OCI-M2 (cell line): ENCODE results near the gene FILIP1.

Experiments
- DNase-seq: peaks from one replicate; lab custom pipeline; 2025; ENCODE audit not compliant: unreplicated experiment; lab: John Stamatoyannopoulos, UW

Gene FILIP1

DNA sequence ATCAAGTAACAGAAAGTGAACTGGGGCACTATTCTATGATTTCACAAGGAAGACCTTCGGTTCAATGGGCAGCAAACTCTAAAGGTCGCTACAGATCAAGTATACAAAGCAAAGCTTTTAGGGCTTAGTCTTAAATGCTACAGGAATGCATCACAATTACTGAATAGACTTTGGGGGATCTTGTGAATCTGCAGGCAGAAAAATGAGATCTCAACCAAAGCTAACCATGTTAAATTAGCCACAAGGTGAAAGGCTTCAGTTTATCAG lies 111.0 kb downstream of the FILIP1 start:
- no peak for DNase-seq

DNA sequence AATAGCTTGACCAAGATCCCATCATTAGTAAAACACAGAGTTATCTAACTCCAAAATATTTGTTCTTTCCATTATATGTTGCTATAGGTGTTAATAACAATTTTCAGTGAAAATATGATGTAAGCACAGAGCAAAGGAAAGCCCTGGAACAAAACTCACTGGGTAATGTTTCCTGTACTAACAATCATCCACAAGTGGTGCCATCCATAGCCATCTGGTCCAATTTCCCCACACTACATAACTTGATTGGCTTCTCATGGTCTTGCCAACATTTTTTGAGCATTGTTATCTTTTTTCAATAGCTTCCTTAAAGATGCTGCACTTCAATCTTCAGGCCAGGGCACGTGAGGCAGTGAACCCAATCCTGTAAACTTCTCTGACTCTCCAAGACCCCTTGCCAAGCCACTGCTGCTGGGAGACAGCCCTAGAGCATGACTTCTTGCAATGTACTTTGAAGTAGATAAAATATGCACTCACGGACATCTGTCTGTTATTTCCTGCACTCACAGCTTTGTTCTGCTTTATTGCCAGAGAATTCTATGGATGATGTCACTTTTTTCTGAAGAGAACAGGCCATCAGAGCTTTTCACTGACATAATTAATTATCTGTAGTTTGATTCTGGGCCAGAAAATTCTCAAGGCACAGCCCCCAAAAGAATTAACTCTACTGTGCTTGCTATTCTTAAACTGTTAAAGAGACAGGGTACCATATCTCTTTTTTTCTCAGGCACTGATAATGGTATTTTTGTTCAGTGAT lies 111.5 kb downstream of the FILIP1 start:
- DNase-seq: no peak

DNA sequence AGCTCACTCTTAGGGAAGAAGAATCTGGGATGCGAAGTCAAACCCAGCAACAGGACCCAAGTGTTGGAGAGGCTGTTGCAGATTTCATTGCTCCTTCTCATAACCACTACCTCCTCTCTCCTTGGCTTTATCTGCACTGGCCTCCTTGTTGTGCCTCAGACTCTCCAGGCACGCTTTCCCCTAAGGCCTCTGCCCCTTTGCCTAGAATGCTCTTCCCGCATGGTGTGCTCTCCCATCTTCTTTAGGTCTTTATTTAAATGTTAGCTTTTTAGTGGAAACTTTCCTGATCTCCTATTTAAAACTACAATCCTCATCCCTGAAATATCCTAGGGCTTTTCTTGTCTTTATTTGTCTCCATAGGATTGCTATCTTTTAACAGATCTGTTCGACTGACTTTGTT lies 114.1 kb downstream of the FILIP1 start:
- DNase-seq: no peak

DNA sequence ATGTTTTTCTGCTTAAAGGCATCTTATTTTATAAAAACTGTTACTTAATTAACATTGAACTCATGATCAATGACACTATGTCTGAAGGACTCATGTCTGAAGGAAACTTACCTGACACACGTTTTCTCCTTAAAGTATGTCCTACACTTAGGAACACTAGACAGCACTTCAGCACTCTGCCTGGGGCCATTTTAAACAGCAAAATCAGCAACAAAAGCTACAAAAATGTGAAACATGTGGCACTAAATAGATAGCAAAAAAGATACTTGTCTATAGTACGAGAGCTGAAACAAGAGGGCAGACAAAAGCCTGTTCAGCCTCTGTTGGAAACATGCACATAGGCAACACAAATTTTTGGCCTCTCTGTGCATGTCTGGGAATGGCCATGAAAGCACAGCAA lies 115.5 kb downstream of the FILIP1 start:
- DNase-seq: no peak

- no peak for DNase-seq
These were observed 116.2 kb downstream of the FILIP1 start for GRCh38 chr6:75377386-75377785.

DNA sequence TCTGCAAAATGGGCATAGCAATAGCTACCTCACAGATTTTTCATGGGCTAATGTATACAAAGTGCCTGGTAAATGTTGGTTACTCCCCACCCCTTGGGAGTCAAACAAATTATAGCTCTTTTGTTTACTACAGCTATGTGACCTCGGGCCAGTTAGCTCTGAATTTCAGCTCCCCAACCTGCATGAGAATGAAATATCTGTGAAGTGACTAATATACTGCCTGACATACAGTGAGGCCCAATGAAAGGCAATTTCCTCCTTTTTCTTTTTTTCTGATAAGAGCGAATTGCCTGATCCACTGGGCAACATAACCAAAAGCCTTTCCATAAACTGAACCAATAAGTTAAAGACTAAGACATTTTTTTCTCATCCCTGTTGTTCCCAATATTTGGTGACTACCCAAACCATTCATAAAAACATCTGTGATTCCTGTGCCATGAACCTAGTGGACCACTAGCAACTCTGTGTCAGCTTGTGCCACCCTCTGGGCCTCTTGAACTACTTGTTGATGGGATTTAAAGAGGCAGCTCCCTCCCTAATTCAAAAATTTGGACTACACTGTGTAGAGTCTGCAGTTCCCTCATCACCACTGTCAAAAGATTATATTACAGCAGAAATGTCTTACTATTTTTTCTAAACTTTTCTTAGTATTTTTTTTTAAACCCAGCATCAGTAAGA lies 117.1 kb downstream of the FILIP1 start:
- no peak for DNase-seq

GRCh38 chr6:75374961-75375400 lies 118.6 kb downstream of the FILIP1 start:
- DNase-seq: no peak

GRCh38 chr6:75372884-75373283 lies 120.7 kb downstream of the FILIP1 start:
- no peak for DNase-seq

DNA sequence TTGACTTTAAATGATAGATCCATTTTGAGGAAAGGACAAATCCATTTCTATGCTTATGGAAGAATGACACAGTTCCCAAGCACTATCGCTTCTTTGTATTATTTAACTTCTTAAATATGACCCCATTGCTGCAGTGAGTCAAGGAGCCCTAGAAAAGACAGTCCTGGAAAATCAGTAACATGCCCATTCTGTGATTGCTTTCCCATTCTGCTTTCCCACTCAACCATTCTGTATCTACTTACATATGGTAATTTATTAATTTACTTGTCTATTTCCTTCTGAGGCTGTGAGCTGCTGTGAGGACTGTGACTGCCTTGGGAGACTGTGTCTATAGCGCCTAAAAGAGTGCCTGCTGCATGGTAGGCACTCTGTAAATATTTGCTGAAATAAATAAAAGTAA lies 123.6 kb downstream of the FILIP1 start:
- no peak for DNase-seq

- no peak for DNase-seq
These were observed 124.7 kb downstream of the FILIP1 start for GRCh38 chr6:75368864-75369402.

DNA sequence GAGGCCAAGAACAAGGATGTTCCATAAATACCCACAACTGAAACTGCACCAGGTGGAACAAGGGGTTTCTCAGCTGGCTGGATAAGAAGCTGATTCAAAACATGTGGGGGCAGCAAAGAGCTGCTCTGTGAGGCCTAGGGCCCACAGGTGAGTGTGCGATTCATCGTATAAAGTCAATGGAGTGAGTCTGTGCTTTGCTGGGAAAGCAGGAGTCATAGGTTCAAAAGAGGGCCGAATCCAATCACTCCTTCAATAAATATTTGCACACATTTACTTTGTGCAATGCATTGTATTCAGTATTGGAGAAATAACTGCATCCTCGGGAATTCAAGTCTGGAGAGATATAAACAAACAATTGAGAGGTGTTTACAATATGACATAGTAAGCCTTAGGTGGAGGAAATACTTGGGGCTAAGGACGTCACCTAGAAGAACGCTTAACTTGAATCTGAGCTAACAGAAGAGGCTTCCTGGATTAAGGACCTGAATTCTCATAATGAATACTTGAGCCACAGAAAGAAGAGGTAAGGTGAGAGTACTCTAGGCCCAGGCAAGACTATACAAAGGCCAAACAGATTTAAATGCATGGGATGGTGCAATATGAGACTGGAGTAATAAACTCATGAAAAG lies 125.3 kb downstream of the FILIP1 start:
- no peak for DNase-seq

- no peak for DNase-seq
These were observed 130.3 kb downstream of the FILIP1 start for GRCh38 chr6:75363304-75363703.

DNA sequence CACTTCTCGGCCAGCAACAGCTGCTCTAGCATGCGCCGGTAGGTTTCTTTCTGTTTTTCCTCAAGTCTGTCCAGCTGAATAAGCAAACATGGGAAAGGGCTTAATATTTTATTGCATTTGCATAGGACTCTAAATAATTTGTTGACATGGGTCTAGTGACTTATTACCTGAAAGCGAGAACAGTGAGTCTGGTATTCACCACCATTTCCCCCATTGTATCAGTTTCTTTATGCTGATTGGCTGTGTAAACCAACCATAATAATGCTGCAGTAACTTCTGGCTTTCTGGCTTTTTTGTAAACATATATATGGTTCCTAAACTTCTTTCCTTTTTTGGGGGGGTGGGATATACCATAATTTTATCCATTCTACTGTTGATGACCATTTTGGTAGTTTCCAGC lies 140.0 kb downstream of the FILIP1 start:
- DNase-seq: no peak

DNA sequence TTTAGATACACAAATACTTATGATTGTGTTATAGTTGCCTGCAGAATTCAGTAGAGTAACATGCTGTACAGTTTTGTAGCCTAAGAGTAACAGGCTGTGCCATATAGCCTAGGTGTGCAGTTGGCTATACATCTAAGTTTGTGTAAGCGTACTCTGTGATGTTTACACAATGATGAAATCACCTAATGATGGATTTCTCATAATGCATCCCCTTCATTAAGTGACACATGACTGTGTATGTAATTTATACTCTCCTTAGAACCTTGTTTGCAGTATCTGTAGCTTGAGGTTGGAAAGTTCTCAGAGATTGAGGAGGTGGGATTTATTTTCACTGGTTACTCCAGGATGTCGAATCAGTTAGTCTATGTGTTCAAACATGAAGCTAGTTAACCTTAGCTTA lies 142.0 kb downstream of the FILIP1 start:
- DNase-seq: no peak

- DNase-seq: no peak
These were observed 142.8 kb downstream of the FILIP1 start for GRCh38 chr6:75350808-75351207.

DNA sequence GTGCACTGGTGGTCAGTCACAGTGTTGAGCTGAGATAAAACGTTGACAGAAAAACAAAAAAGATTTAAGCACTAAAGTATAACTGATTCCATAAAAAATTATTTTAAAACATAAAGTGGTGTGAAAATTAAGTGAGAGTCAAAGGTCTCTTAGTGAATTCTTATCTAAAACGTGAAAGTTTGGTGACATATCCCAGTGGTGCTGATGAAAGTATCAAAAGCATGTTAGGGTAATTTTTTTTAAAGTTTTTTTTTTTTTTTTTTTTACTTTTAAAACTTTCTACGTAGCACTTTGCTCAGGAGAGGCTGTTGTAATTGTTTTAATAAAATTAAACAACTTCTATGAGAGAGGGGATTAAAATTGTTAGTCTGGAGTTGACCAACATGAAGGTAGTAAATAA lies 143.4 kb downstream of the FILIP1 start:
- no peak for DNase-seq

GRCh38 chr6:75349262-75349984 lies 144.2 kb downstream of the FILIP1 start:
- no peak for DNase-seq

DNA sequence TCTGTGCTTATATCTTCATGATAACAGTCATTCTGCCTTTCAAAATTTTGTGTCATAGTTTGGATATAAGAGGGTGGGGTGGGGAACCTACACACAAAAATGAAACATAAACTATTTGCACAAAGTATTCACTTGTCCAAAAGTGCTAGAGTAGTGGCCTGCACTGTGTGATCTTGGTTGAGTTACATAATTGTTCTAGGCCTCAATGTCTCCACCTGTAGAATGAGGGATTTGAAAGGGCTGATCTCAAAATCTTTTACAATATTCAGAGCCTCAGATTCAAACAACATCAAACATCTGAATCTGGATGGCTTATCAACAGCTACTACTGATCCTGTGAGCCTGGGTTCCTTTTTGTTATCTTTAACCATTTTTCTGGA lies 144.7 kb downstream of the FILIP1 start:
- no peak for DNase-seq

GRCh38 chr6:75347898-75348610 lies 145.5 kb downstream of the FILIP1 start:
- no peak for DNase-seq

DNA sequence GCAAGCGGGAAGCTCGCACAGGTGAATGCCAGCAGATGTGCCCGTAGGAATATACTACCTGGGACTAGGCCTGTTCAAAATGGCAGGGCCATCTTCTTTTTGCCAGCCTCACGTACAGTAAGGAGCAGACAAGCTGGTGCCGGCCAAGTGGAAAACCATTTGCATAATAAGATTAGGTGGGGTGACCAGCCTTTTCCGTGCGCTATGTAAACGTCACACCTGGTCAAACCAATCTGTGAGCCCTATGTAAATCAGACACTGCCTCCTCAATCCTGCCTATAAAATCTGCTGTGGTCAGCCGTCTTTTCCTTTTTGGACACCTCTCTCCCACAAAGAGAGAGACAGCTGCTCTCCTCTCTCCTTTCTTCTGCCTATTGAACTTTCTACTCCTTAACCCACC lies 148.2 kb downstream of the FILIP1 start:
- DNase-seq: no peak

- no peak for DNase-seq
These were observed 149.1 kb downstream of the FILIP1 start for GRCh38 chr6:75344455-75344854.
